Small intestine (tissue), 7 donors: ENCODE results near the gene SENP3. TPM values are rescaled to one million over a fixed set of nuclear protein-coding genes. Genes with fewer than 3 reads are reported as not detected.

Experiments
- DNase-seq, 2 donors: peaks; one replicate each; pipeline versions ENCODE4 v3.0.0 to v3.0.0-alpha.2; 2013
- FAIRE-seq: peaks from 2 replicates; lab custom pipeline; 2012; peaks lifted over from hg19 to GRCh38; lab: Jason Lieb, UNC
- H3K27ac ChIP-seq, 3 donors: one replicate each; pipeline ENCODE4 v1.5.1; 2013; ENCODE audit warnings: low read length in 2 of 3, mild to moderate bottlenecking in 2 of 3, control low read depth in 1 of 3, inconsistent platforms in 1 of 3, low read depth in 1 of 3, moderate library complexity in 1 of 3
- H3K27me3 ChIP-seq, 3 donors: one replicate each; pipeline ENCODE4 v1.6.1; 2013; ENCODE audit warnings: low read length in 3 of 3, inconsistent platforms in 1 of 3; ENCODE audit not compliant: control insufficient read depth in 3 of 3, insufficient read depth in 3 of 3
- H3K36me3 ChIP-seq, 3 donors: one replicate each; pipeline ENCODE4 v1.6.1; 2013; ENCODE audit warnings: low read length in 3 of 3, inconsistent platforms in 1 of 3, low read depth in 1 of 3, mild to moderate bottlenecking in 1 of 3, moderate library complexity in 1 of 3; ENCODE audit not compliant: control insufficient read depth in 3 of 3, insufficient read depth in 2 of 3
- H3K4me1 ChIP-seq, 3 donors: one replicate each; pipeline ENCODE4 v1.6.1; 2013; ENCODE audit warnings: low read length in 2 of 3, inconsistent platforms in 1 of 3, low read depth in 1 of 3, mild to moderate bottlenecking in 1 of 3, moderate library complexity in 1 of 3; ENCODE audit not compliant: control insufficient read depth in 3 of 3, insufficient read depth in 2 of 3
- H3K4me3 ChIP-seq, 3 donors: one replicate each; pipeline ENCODE4 v1.5.1; 2013; ENCODE audit warnings: low read length in 3 of 3, control low read depth in 1 of 3, inconsistent platforms in 1 of 3, low read depth in 1 of 3, mild to moderate bottlenecking in 1 of 3, moderate library complexity in 1 of 3
- H3K9me3 ChIP-seq, 2 donors: one replicate each; pipeline ENCODE4 v1.6.1; 2013; ENCODE audit warnings: low read depth in 1 of 2, low read length in 1 of 2; ENCODE audit not compliant: control insufficient read depth in 2 of 2, insufficient read depth in 1 of 2
- WGBS, 3 donors: extraction: QIAGEN DNeasy Blood & Tissue Kit; methylation state at CpG; one replicate each; pipeline ENCODE4 v1.1.7; 2013; 5-methylcytosine and 5-hydroxymethylcytosine counted together
- polyA plus RNA-seq, 4 donors: library from polyadenylated mRNA; stranded (reverse) in 3 of 4; unstranded in 1 of 4; fragments of 200-250 nt in 3 of 4; fragments of 120-200 nt in 1 of 4; gene quantifications; one replicate each; pipeline versions ENCODE4 v1.2.1 to v1.2.3, GENCODE V29; 2013
- donor health status: healthy with polysubstance abuse.
- donor health status: control.
- donor health status: control.
- donor health status: Bipolar disorder and iron deficiency.
- donor health status: healthy.

SENP3 gene
- polyA plus RNA-seq, 4 donors = 39.8 to 66.7 (median 53.3) TPM

- no peak for DNase-seq
- Histone ChIP-seq H3K36me3 (no peaks in the 10 kb centered on the region), H3K27me3 (no peaks in the 10 kb centered on the region), H3K9me3 (peaks cover 0 to 33% of the 10 kb centered on the region in 2 donors), H3K4me1 (peaks cover 0 to 3% (median 0%) of the 10 kb centered on the region in 3 donors), H3K4me3 (no peak overlapping the region), H3K27ac (no peak overlapping the region)
- no peak for FAIRE-seq
These were observed 32.9 kb upstream of the SENP3 start for GRCh38 chr17:7528842-7529241.

- FAIRE-seq = no peak
- Histone ChIP-seq H3K36me3 (no peaks in the 10 kb centered on the region), H3K27me3 (no peaks in the 10 kb centered on the region), H3K4me1 (peaks cover 0 to 3% (median 0%) of the 10 kb centered on the region in 3 donors), H3K27ac (no peak overlapping the region), H3K4me3 (no peak overlapping the region), H3K9me3 (peaks cover 0 to 35% of the 10 kb centered on the region in 2 donors)
- 76 to 92% (median 90%) methylated on average over 6 of the region's 6 CpGs for WGBS, 3 donors
- no peak for DNase-seq
These were observed 31.5 kb upstream of the SENP3 start for GRCh38 chr17:7530023-7530900.

- Histone ChIP-seq H3K27me3 (no peaks in the 10 kb centered on the region), H3K4me3 (no peak overlapping the region), H3K36me3 (no peaks in the 10 kb centered on the region), H3K9me3 (peaks cover 0 to 22% of the 10 kb centered on the region in 2 donors), H3K4me1 (peaks cover 0 to 7% (median 0%) of the 10 kb centered on the region in 3 donors), H3K27ac (no peak overlapping the region)
- WGBS, 3 donors = 74 to 93% (median 85%) methylated on average over 3 of the region's 3 CpGs
- DNase-seq (no peak), FAIRE-seq (no peak)
These were observed 23.7 kb upstream of the SENP3 start for GRCh38 chr17:7538050-7538449.

GRCh38 chr17:7538891-7539545, 22.7 kb upstream of the SENP3 start:
- H3K36me3 ChIP-seq = no peaks in the 10 kb centered on the region
- no peak overlapping the region for H3K4me3 ChIP-seq
- H3K27ac ChIP-seq = peak overlapping the region in 1 of 3 donors; percentile 3
- FAIRE-seq (no peak), DNase-seq (peak in 1 of 2 donors; percentile 35)
- H3K9me3 ChIP-seq = peaks cover 0 to 19% of the 10 kb centered on the region in 2 donors
- peaks cover 0 to 7% (median 0%) of the 10 kb centered on the region in 3 donors for H3K4me1 ChIP-seq
- no peaks in the 10 kb centered on the region for H3K27me3 ChIP-seq
- 71 to 81% (median 78%) methylated on average over 11 of the region's 11 CpGs for WGBS, 3 donors

GRCh38 chr17:7541074-7541621, 20.6 kb upstream of the SENP3 start:
- no peak overlapping the region for H3K27ac ChIP-seq
- peaks cover 0 to 19% of the 10 kb centered on the region in 2 donors for H3K9me3 ChIP-seq
- DNase-seq (no peak), FAIRE-seq (no peak)
- WGBS, 3 donors = 91 to 94% (median 93%) methylated on average over 9 of the region's 9 CpGs
- H3K4me3 ChIP-seq = no peak overlapping the region
- no peaks in the 10 kb centered on the region for H3K36me3 ChIP-seq
- H3K4me1 ChIP-seq = peaks cover 0 to 7% (median 0%) of the 10 kb centered on the region in 3 donors
- H3K27me3 ChIP-seq = no peaks in the 10 kb centered on the region

GRCh38 chr17:7544911-7545310, 16.8 kb upstream of the SENP3 start:
- FAIRE-seq (no peak), DNase-seq (no peak)
- WGBS, 3 donors = 68 to 75% (median 70%) methylated on average over 6 of the region's 6 CpGs
- no peak overlapping the region for H3K4me3 ChIP-seq
- no peaks in the 10 kb centered on the region for H3K9me3 ChIP-seq
- H3K4me1 ChIP-seq = peaks cover 0 to 14% (median 0%) of the 10 kb centered on the region in 3 donors
- no peaks in the 10 kb centered on the region for H3K36me3 ChIP-seq
- no peaks in the 10 kb centered on the region for H3K27me3 ChIP-seq
- H3K27ac ChIP-seq = no peak overlapping the region

- Histone ChIP-seq H3K4me3 (peak within 1 kb of the TSS; percentile 44 to 76 (median 70)), H3K9me3 (no peaks in the 10 kb centered on the region), H3K4me1 (peaks cover 2 to 48% (median 2%) of the 10 kb centered on the region in 3 donors), H3K27ac (peak within 1 kb of the TSS; percentile 71 to 90 (median 89)), H3K27me3 (no peaks in the 10 kb centered on the region), H3K36me3 (peaks cover 0 to 12% (median 0%) of the 10 kb centered on the region in 3 donors)
- DNase-seq = peak; percentile 50 to 80
- 2 to 3% (median 2%) methylated on average over 45 to 65 of the region's 65 CpGs for WGBS, 3 donors
- no peak for FAIRE-seq
These were observed 12.9 kb upstream of the SENP3 start, which contains the start of gene TNFSF12 for GRCh38 chr17:7548585-7549400. Gene TNFSF12, plus strand, starts transcription at chr17:7549058. Its CDS starts 96 bp downstream, at chr17:7549154.
